T1000 (cell line): ENCODE results near the gene SSNA1.
"Not testable (repeated sequence)": the region's sequence is repeated elsewhere in the genome, so short reads cannot be mapped to it uniquely, and the experiment has no call there.

ENCODE experiments used
- DNase-seq: peaks from one replicate; lab custom pipeline; 2025; ENCODE audit warnings: mixed read lengths; lab: John Stamatoyannopoulos, UW

The SSNA1 gene

DNA sequence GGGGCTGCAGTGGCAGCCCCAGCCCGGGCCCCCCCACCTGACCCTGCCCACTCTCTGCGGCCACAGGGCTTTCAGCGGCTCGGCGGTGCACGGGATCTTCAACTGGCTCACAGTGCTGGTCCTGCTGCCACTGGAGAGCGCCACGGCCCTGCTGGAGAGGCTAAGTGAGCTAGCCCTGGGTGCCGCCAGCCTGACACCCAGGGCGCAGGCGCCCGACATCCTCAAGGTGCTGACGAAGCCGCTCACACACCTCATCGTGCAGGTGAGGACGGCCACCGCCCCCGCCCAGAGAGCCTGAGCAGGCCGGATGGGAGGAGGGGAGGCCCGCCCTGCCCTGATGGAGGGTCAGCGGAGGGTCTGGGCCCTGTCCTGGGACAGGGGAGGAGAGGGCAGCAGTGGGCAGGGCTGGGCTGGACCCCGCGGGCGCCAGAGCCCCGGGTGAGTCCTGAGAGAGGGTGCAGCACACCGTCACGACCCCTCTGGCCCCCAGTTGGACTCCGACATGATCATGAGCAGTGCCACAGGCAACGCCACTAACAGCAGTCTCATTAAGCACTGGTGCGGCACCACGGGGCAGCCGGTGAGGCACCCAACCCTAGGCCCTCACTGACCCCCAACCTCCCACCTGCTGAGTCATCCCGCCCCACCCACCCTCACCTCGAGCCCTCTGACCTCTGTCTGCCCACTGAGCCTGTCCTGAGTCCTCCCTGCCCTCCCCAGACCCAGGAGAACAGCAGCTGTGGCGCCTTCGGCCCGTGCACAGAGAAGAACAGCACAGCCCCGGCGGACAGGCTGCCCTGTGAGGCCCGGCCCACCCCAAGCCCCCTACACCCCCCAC, 44.9 kb downstream of the SSNA1 start:
- no peak for DNase-seq

DNA sequence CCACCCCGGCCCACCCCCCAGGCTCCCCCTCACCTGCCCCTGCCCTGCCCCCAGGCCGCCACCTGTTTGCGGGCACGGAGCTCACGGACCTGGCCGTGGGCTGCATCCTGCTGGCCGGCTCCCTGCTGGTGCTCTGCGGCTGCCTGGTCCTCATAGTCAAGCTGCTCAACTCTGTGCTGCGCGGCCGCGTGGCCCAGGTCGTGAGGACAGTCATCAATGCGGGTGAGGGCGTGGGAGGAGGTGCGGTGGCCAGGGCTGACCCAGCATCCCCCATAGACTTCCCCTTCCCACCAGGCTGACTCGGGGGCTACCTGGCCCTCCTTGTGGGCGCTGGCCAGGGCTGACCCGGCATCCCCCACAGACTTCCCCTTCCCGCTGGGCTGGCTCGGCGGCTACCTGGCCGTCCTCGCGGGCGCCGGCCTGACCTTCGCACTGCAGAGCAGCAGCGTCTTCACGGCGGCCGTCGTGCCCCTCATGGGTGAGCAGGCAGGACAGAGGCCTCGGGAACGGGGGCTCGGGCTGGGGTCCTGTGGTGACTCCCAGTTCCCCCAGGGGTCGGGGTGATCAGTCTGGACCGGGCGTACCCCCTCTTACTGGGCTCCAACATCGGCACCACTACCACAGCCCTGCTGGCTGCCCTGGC, 45.7 kb downstream of the SSNA1 start:
- no peak for DNase-seq

DNA sequence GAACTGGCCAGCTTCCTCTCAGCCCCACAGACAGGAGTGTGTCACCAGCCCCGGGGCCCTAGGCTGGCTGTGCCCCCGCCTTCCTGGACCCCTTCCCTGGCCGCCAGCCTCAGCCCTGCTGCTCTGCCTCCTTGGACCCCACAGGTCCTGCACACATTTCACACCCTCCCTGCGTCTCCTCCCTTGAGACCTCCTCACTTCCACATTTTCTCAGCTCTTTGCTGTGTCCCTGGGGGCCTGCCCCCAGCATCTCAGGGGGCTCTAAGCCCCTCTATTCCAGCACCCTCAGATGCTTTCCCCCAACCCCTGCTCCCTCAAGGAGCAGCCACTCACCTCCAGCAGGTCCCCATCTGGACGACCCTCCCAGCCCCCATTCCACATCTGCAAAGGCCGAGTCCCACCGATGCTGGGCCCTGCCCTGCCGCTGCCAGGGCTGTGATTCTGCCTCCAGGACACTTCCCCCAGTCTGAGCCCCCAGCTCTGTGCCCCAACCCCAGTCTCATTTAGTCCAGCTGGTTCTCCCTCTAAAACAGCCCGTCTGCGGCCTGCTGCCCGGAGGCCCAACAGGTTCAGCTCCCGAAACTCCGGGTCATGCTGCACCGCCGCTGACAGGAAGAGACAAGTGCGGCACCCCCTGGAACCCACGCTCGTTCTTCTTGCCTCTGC, 46.4 kb downstream of the SSNA1 start:
- no peak for DNase-seq

DNA sequence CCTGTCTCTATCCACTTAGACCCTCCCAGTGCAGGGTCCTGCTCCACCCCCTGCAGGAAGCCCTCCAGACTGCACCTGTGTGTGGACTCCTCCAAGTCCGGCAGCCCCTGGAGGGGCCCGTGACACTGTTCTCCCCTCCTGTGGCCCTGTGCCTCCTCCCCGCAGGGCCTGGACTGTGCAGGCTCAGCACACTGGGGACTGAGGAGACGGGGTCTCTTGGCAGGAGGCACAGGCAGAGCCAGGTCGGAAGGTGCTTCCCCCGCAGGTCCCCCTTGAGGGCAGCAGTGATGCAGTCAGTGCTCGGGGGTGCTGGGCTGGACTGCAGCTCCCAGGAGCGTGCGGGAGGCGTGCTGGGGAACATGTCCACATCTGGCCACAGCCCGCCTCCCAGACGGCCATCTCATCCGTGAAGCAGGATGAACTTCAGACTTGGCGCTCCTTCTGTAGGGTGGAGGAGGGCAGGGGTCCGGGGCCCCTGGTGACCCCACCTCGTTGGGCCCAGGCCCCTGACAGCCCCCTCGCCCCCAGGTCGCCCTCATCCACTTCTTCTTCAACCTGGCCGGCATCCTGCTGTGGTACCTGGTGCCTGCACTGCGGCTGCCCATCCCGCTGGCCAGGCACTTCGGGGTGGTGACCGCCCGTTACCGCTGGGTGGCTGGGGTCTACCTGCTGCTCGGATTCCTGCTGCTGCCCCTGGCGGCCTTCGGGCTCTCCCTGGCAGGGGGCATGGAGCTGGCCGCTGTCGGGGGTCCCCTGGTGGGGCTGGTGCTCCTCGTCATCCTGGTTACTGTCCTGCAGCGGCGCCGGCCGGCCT, 47.2 kb downstream of the SSNA1 start:
- DNase-seq, result no peak

DNA sequence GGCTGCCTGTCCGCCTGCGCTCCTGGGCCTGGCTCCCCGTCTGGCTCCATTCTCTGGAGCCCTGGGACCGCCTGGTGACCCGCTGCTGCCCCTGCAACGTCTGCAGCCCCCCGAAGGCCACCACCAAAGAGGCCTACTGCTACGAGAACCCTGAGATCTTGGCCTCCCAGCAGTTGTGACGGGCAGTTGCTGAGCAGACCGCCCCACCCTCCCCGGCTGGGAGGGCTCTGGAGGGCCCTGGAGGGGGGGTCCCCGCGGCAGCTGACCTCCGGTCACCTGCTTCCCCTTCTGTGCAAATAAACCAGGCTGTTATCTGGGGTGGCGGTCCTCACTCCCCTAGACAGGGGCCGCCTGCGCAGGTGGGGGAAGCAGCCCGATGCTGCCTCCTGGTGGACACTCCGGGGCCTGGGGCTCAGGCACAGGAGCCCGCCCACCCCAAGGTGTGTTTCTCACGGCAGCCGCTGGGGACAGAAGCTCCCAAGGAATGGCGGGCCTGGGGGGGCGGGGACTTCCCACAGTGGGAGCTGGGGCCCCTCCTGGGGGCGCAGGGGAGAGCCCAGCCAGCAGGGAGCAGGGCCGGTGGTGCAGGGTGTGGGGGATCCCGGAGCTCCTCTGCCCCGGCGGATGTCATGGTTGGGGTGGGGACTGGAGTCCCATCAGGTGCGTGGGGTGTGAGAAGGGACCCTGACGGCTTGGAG, 47.9 kb downstream of the SSNA1 start:
- peak; percentile 54 for DNase-seq

DNA sequence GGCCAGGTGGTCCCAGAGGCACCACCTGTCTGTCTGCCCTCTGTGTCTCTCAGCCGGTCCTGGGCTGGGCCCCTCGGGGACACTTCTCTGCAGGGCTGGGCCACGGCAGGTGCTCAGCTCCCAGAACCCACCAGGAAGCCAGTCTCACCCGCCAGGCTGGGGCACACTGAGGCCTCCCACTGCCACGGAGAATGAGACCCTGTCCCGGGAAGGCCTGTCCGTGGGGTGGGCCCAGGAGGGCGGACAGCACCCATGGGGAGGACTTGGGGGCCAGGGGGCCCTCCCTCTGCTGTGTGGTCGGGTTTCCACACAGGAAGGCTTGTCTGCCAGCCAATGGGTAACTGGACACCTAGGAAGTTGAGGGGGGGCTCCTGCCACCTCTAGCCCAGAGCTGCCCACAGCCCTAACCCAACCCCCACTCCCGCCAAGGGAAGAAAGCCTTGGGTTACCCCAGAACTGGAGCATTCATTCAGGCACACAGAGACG, 48.5 kb downstream of the SSNA1 start:
- DNase-seq, result no peak

DNA sequence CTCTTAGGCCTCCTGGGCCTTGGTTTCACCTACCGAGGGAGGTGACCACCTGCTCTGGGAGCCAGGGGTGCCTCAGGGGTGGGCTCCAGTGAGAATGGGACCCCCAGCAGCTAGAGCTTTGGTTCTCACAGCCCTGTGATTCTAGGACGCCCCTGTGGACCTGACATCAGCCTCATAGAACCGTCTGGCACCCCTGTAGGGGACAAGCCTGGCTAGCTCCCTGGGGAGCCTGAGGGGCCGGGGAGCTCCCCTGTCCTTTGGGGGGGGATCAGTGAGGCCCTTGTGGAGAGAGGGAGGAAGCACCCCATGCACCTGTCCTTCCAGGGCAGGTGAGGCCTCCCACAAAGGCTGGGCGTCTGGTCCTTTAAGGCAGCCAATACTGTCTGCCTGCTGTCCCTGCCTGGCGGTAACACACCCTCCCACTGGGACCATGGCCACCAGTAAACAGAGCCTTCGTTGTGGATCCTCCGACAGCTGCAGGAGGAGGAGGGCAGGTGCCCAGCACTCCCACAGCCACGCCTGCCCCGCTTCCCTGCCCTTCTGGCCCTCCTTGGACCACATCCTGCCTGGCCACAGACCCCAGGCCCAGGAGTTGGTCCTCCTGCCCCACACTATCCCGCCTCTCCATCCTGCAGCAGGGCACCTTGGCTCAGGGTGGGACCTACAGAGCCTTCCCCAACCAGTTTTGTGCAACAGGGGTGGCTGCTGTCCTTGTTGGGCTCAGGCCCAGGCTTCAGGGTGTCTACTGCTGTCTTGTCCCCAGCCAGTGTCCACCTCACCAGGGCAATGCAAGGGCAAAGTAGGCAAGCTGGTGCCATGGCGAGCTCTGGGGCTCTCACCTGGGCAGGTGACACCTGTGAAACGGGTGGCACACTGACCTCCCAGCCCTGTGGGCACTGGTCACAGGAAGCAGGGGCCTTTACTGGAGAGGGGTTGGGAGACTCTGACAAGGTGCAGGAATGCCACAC, 49.6 kb downstream of the SSNA1 start:
- DNase-seq, result no peak

DNA sequence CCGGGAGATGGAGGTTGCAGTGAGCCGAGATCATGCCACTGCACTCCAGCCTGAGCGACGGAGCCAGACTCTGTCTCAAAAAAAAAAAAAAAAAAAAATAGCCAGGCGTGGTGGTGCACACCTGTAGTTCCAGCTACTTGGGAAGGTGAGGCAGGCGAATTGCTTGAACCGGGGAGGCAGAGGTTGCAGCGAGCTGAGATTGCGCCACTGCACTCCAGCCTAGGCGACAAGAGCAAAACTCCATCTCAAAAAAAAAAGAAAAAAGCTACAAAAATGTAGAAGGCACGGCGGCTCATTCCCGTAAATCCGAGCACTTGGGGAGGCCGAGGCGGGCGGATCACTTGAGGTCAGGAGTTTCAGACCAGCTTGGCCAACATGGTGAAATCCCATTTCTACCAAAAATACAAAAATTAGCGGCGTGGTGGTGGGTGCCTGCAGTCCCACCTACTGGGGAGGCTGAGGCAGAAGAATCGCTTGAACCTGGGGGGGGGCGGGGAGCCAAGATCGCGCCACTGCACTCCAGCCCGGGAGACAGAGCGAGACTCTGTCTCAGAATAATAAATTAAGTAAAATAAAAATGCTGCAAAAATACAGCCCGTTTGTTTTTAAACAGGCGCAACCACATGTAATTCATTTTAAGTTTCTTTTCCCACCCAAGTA, 51.2 kb downstream of the SSNA1 start:
- not testable (repeated sequence) for DNase-seq
